ENCODE results near the gene HS1BP3.

DNA sequence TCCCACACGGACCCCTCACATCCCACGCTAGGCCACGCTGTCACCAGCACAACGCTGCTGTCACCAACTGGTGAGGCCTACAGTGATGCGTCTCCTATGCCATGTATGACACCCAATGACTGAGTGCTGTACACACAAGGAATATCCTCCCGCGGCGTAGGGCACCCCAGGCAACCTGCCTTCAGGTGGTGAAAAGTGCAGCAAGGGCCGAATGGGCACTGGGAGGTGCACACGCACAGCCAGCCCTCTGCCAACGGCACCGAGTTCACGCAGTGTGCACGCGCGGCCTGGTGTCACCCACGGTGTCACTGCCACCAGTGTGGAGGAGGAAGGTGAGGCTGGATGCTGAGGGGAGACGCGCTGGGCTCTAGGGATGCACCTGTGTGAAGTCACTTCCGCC lies 4.5 kb downstream of the HS1BP3 start:
- TF ChIP-seq, protein P1, sequence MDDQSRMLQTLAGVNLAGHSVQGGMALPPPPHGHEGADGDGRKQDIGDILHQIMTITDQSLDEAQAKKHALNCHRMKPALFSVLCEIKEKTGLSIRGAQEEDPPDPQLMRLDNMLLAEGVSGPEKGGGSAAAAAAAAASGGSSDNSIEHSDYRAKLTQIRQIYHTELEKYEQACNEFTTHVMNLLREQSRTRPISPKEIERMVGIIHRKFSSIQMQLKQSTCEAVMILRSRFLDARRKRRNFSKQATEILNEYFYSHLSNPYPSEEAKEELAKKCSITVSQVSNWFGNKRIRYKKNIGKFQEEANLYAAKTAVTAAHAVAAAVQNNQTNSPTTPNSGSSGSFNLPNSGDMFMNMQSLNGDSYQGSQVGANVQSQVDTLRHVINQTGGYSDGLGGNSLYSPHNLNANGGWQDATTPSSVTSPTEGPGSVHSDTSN (IDR thresholded peaks at IDR 0.05) = no peak
- no peak for TF ChIP-seq MYC (IDR thresholded peaks at IDR 0.05; ENCODE audit: borderline replicate concordance, low read length)
- TF ChIP-seq JUNB (IDR thresholded peaks at IDR 0.05) = no peak
- TF ChIP-seq, protein P2, sequence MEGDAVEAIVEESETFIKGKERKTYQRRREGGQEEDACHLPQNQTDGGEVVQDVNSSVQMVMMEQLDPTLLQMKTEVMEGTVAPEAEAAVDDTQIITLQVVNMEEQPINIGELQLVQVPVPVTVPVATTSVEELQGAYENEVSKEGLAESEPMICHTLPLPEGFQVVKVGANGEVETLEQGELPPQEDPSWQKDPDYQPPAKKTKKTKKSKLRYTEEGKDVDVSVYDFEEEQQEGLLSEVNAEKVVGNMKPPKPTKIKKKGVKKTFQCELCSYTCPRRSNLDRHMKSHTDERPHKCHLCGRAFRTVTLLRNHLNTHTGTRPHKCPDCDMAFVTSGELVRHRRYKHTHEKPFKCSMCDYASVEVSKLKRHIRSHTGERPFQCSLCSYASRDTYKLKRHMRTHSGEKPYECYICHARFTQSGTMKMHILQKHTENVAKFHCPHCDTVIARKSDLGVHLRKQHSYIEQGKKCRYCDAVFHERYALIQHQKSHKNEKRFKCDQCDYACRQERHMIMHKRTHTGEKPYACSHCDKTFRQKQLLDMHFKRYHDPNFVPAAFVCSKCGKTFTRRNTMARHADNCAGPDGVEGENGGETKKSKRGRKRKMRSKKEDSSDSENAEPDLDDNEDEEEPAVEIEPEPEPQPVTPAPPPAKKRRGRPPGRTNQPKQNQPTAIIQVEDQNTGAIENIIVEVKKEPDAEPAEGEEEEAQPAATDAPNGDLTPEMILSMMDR (IDR thresholded peaks at IDR 0.05) = no peak
- no peak for TF ChIP-seq NR3C1 (IDR thresholded peaks at IDR 0.05)
- TF ChIP-seq CEBPB (IDR thresholded peaks at IDR 0.05) = no peak
- TF ChIP-seq MAZ (IDR thresholded peaks at IDR 0.05; ENCODE audit: borderline replicate concordance, low read depth, low read length) = no peak
- TF ChIP-seq POLR2A (IDR thresholded peaks at IDR 0.05; ENCODE audit: low read length) = no peak
- no peak for TF ChIP-seq CHD4 (IDR thresholded peaks at IDR 0.05; ENCODE audit: borderline replicate concordance)
- TF ChIP-seq, protein P3, sequence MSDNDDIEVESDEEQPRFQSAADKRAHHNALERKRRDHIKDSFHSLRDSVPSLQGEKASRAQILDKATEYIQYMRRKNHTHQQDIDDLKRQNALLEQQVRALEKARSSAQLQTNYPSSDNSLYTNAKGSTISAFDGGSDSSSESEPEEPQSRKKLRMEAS (IDR thresholded peaks at IDR 0.05) = no peak
- TF ChIP-seq, protein P4, sequence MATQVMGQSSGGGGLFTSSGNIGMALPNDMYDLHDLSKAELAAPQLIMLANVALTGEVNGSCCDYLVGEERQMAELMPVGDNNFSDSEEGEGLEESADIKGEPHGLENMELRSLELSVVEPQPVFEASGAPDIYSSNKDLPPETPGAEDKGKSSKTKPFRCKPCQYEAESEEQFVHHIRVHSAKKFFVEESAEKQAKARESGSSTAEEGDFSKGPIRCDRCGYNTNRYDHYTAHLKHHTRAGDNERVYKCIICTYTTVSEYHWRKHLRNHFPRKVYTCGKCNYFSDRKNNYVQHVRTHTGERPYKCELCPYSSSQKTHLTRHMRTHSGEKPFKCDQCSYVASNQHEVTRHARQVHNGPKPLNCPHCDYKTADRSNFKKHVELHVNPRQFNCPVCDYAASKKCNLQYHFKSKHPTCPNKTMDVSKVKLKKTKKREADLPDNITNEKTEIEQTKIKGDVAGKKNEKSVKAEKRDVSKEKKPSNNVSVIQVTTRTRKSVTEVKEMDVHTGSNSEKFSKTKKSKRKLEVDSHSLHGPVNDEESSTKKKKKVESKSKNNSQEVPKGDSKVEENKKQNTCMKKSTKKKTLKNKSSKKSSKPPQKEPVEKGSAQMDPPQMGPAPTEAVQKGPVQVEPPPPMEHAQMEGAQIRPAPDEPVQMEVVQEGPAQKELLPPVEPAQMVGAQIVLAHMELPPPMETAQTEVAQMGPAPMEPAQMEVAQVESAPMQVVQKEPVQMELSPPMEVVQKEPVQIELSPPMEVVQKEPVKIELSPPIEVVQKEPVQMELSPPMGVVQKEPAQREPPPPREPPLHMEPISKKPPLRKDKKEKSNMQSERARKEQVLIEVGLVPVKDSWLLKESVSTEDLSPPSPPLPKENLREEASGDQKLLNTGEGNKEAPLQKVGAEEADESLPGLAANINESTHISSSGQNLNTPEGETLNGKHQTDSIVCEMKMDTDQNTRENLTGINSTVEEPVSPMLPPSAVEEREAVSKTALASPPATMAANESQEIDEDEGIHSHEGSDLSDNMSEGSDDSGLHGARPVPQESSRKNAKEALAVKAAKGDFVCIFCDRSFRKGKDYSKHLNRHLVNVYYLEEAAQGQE (IDR thresholded peaks at IDR 0.05) = no peak

All from A549 (cell line).